HG03175 (cell line): ENCODE results near the gene NPTXR.

ENCODE experiments used
- ATAC-seq: cut with Tn5 transposase; IDR thresholded peaks from one replicate; pipeline ENCODE4 v1.9.1; 2021; ENCODE audit warnings: mild to moderate bottlenecking, moderate library complexity; ENCODE audit not compliant: unreplicated experiment

The NPTXR gene

DNA sequence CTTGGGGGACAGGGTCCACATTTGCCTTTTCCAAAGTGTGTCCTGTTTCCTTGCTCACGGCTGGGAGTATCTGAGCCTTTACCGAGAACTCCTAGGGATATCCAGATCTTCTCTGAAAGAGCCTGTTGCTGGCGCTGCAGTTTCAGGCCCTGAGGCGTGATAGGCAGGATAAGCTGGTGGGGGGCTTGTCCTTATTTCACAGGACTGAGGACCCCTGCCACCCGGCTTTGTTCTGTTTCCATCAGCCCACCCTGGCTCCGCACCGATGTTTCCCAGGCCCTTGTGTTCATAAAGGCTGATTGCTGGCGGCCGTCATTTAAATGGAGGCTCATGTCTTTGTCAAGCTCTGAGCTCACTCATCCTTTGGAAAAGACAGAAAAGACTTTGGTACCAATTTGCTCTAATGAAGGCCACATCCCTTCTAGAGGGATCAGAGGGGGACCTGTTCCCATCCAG lies 9.4 kb upstream of the NPTXR start:
- ATAC-seq: no peak

DNA sequence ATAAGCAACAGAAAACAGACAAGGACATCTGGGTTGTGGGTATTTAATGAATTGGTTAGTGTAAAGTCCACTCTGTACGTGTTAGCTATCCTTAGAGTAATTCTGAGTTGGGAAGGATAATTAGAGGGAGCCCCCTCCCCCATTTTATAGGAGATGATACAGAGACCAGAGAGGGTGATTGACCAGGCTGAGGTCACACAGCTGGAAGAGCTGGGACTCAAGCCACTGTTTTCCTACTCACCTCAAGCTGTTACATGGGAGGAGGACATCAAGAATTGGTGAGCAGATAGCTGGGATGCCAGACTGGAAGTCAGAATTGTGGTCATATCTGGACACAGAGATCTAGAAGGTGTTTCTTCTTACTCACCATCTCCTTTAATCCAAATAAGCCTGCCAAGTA lies 8.7 kb upstream of the NPTXR start:
- ATAC-seq: no peak

DNA sequence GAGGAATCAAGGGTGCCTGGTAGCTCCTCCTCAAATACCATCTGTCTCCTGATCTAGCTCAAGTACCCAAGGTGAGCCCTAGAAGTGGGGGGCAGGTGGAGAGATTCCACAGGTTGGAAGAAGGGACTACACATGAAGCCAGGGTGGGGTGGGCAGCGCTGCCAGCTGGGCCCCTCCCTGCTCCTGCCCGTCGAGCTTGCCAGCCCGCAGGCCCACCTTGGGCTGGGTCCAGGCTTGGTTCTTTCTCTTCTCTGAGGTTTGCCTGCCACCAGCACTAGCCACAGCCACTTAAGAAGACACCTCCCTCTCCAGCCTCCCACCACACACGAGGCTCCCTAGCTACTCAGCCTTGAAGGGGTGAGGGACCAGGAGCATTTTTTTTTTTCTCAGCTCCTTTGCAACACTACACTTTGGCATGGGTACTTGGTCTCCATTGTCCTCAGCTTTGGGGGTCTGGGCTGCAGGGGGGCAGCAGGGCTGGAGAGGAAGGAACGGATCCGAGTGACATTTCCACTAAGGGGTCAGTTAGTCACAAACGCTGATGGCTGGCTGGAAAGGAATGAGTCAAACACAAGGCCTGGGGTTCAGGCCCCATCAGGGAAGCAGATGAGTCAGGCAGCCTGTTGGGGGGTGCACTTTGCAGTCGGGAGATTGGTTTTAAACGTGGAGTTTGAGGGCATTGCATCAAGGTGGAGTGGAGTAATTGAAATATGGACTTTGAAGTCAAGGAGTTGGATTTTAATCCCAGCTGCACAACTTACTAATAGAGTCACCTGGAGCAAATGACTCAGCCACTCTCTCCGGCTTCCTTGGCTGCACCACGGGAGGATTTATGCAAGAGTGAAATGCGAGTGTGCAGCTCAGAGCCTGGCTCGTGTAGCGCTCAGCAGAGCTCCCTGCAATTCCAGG lies 7.4 kb upstream of the NPTXR start:
- ATAC-seq: no peak

DNA sequence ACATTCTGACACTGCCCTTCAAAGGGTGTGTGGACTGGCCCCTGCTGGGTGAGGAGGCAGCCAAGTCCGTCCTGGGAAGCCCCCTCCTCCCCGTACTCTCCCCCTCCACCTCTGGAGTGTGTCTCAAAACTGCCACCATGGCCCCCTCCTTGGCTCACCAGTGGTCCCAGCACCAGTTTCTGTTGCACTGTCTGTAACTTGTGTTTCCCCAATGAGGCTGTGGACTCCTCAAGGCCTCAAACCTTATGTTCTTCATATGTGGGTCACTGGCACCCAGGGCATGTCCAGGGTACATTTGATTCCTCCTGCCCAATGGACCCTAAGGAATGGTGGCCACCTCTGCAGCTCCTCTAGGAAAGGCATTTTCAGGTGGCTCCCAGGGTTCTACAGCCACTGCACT lies 6.6 kb upstream of the NPTXR start:
- ATAC-seq: no peak

DNA sequence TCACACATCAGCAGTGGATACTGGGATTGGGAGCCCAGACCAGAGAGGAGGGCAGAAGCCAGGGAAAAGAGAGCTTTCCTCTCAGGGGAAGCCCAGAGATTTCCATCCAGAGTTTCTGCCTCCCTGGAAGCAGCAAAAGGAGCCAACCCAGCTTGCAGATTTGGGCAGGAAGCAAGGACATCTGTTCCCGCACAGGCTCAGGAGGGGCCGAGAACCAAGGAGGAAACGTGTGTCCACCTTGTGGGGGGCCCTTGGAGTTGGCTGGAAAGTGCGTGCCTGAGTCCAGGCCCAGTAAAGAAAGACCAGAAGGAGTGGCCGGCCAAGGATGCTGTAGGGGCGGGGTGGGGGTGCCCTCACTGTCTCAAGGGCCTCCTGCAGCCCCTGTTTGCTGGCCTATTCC lies 6.0 kb upstream of the NPTXR start:
- ATAC-seq: no peak

DNA sequence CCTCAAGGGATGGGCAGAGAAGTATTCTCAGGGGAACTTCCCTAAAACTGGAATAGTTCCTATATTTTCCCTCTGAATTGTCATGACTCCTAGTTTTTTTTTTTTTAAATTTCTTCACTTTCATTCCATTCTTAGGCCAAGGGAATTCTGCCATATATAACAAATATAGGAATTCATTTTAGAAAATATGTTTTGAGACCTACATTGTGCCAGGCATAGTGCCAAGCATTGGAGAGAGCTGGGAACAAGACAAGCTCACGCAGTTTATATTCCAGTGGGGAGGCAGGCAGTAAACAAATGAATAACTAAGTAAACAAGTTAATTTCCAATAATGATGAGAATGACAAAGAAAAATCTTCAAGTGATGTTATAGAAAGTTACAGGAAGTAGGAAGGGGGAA lies 2.6 kb upstream of the NPTXR start:
- ATAC-seq: no peak

DNA sequence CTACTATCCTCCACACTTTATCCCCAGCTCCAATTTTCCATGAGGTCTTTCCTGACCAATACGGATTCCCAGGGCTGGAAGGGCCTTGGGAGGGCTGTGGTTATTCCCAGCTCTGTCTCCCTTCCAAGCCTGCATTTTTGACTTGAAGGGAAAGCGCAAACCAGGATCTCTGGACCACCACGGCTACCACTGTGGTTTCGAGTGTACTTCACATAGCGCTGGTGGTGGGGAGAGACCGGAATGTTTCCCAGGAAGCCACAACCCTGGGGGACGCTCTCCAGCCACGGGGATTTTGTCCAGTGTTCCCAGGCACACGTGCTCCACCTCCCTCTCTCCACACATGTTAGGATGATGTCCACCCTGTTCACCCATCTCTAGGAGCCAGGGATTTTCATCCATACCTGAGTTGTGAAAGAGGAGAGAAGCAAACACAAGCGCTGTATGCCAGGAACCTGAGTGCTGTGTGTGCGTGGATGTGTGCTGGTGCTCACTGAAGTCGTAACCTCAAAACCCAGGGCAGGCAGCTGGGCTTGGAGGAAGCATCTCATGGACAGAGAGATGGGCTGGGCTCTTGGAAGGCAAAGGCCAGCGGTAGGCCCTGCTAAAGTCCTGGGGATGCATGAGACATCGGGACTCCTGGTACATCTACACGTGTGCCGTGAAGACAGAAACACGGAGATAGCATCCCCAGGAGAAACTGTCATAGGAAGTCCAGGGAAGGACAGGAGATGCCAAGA lies 1.3 kb upstream of the NPTXR start:
- no peak for ATAC-seq

DNA sequence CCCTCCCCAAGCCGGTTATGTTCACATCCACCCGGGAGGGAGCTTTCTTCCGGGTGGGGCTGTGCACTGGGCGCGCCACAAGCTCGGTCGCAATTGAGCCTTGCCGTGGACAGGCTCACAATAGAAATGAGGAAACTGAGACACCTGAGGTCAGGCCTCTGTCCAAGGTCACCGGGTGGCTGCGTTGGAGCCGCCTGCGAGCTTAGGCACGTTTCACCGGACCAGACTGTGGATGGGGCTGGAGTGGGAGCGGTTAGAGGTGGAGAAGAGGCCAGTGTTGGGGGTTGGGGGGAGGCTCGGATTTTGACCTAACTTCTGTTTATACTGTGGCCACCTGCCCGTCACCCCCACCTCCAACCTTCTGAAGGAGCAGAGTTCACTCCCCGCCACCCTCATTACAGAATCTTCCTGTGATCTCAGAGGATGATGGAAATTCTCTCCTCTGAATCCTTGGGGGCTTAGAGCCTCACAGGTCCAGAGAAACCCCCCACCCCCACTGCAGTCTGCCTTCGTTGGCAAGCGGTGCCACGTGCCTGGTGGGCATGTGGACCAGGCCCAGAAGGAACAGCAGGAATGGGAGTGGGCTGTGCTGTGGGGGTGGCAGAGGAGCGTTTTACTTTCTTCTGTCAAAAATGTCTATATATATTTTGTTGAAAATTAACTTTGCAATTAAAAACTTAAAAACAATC lies 631 bp upstream of the NPTXR start:
- no peak for ATAC-seq

DNA sequence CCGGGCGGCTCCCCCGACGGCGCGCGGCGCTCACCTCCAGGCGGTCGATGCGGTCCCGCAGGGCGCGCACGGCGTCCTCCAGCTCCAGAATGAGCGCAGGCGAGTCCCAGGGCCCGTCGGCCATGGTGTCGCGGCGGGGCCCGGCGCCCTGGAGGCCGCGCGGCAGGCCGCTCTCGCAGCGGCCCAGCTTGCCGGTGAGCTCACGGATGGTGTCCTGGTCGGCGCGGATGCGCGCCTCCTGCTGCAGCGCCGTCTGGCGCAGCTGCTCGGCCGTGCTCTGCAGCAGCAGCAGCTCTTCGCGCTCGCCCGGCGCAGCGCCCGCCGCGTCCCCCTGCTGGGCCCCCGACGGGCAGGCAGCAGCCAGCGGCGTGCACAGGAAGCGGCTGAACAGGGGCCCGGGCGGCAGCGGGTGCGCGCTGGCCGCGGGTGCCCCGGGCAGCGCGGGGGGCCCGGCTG lies 599 bp downstream of the NPTXR start:
- ATAC-seq: no peak

DNA sequence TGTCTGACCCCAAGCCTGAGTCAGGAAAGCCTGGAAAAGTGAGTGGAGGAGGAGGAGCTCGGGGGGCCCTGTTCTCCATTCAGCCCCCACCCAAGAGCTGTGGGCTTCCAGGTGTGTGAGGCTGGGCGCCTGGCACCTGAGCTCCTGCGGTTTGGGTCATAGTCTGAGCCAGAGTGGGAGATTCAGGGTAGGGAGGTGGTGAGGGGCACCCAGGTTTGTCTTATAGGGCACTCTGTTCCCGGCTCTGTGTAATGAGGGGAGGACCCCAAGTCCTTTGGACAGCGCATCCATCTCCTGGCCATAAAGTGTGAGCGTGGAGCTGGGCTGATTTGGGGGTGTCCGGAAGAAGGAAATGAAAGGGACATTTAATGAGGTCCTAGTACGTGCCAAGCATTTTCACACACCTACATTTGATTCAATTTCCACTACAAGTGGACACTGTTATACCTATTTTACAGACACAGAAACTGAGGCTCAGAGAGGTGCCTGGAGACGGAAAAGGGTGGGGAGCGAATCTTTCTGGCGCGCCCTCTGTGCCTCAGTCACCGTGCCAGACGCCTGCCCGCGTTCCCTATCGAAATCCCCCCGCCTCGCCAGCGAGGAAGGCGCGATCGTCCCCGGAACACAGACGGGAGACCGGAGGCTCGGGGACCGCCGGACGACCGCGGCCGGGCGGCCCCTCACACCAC lies 1.2 kb downstream of the NPTXR start:
- no peak for ATAC-seq

DNA sequence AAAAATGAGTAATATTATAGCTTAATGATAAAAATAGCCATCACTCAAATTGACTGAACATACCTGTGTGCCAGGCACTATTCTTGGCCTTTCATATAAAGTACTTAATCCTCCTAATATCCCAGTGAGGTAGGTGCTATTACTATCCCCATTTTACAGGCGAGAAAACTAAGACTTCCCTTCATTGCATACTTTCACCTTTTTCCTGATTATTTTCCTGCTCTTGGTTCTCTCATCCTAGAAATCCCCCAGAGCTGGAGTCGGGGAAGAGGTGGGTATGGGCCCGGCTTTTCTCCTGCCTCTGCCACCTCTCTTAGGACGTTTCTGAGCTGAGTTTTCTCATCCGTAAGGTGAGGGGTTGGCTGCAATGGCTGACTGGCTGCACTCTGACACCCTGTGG lies 2.2 kb downstream of the NPTXR start:
- no peak for ATAC-seq

DNA sequence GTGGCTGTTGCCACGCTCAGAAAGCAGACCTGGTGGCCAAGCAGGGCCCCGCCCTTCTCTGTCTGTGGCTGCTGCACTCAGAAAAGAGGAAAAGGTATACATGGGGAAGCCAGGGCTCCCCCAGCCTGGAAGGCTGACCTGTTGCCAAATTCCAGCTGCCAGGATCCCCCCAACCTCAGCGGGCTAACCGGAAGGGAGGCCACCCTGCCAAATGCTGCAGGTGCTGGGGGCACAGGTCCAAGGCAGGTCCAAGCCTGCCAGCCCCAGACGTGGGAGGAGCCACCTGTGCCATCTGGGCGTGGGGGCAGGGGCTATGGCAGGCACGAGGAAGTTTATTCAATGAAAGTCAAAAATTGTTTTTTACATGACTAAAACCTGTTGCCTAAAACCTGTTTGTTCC lies 2.6 kb downstream of the NPTXR start:
- ATAC-seq: no peak

DNA sequence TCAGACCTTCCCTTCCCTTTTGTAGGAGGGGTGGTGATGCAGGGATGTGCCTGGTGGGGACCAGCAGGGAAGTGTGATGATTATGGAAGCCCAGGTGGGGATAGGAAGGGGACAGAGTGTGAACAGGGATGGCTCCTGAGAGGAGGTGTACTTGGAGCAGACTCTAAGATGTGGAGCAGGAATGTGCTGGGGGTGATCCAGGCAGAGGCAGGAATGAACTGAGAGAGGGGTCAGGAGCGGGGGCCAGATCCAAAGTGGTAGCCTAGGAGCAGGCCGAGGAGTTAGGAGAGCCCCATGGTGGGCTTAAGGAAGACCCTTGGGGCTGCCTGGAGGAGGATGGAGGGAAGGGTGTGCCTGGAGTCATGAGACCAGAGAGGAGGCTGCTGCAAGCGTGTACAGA lies 3.7 kb downstream of the NPTXR start:
- ATAC-seq: no peak

DNA sequence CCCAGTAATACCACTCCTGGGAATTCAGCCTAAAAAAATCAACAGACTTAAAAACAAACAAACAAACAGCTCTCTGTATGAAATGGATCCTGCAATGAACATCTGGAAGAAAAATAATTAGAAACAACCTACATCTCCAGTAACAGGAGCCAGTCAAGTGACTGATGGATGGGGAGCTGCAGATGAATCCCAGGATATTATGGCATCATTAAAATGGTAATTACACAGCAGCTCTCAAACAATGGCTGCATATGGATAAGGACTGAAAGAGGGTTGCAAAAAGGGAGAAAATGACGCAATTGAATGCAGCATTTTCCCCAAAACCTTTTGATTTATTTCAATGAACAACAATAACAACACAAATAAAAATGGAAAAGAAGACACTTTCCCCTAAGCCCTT lies 4.1 kb downstream of the NPTXR start:
- ATAC-seq: no peak

DNA sequence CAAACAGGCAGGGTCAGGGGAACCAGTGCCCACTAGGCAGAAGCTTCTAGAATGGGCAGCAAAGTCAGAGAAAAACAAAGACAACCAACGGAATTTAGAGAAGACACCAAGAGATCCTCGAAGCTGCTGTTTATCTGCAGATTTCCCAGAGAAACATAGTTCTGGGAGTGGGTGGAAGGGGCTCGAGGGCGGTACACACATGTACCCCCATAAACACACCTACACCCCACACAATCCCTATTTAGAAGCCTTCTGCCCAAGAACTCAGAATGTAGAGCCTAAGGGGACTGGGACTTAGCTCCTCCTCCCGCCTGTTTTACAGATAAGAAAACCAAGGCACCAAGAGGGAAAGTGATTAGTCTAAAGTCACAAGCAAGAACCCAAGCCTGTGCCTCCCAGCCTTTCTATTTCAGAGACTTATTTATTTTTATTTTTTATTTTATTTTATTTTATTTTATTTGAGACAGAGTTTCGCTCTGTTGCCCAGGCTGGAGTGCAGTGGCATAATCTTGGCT lies 6.4 kb downstream of the NPTXR start:
- no peak for ATAC-seq

DNA sequence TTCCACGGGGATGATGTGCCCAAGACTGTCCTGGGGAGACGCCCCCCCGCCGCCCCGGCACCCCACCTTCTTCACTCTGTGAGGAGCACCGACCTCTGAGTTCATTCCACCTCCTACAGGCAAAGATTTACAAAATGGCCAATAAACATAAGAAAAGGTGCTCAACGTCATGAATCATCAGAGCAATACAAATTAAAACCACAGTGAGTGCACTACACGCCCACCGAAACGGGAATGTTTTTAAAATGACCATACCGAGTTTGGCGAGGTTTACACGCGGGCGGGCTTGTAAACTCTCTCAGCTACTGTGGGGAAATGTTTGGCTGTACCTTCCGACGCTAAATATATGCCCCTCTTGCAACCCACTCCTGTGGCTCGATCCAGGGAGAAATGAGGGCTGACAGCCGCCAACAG lies 7.9 kb downstream of the NPTXR start:
- ATAC-seq: no peak

DNA sequence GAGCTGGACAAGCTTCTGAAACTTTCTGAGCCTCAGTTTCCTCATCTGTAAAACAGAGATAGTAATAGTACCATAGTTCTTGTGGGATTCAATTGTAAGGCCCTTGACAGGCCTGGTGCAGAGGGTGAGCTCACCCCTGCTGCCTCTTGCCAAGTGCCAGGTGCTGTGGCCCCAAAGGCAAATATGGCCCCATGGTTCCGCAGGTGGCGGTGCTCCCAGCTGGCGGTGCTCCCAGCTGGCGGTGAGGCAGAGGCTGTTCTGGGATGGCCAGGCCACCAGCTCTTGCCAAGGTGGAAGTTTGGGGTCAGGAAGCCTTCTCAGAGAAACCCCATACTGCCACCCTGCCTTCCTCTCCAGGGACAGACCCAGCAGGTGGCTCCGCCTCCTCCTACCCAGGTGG lies 8.8 kb downstream of the NPTXR start:
- ATAC-seq: no peak

DNA sequence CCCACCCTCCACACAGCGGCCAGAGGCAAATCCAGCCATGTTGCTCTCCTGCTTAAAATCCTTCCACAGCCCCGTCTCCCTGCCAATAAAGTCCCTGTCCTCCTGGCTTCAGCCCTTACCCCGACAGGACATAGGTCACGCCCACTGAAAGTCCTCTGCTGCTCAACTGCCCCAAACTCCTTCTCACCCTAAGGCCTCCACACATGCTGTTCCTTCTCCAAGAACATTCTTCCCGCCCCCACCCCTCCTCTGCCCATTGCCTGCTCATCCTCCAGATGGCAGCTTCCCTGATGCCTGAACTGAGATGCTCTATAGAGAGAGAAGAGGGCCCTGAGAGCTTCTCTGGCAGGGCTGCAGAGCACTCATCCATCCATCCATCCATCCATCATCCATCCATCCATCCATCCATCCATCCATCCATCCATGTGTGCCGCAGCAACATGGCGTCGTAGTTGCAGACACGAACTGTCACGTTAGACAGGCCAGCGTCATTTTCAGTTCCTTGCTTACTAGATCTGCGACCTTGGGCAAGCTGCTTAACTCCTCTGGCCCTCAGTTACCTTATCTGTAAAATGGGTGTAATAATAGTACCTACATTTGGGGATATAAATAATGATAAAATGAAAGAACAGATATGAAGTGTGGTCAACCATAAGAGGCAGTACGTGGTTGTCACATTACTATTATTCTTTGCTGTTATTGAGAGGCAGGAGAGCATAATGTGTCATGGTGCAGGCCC lies 9.4 kb downstream of the NPTXR start:
- ATAC-seq: no peak

DNA sequence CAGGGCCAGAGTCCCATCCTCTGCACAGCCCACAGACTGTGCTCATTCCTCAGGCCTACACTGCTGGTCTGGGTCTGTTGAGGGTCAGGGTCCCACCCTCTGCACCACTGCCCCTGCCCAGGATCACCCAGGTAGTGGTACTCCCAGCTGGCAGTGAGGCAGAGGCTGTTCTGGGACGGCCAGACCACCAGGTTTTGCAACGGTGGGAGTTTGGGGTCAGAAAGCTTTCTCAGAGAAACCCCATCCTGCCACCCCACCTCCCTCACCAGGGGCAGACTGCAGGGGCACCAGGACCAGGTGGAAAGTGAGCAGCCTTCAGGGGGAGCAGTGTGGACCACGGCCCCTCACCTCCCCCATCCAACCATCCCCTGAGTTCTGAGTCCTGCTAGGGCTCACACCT lies 10.8 kb downstream of the NPTXR start:
- ATAC-seq: no peak
